GM13977 (cell line): ENCODE results near the gene GNAZ.

ENCODE experiments used
- DNase-seq: peaks from one replicate; pipeline ENCODE4 v3.0.0; 2012; ENCODE audit warnings: low spot score
- CTCF ChIP-seq: IDR thresholded peaks from 2 replicates; pipeline ENCODE4 v1.5.1; 2012; ENCODE audit warnings: mild to moderate bottlenecking, control low read depth; ENCODE audit not compliant: insufficient read depth; ENCODE audit errors: extremely low read depth, missing control alignments
- in situ Hi-C: fragments of 300-500 bp; cut with MboI; formaldehyde crosslinking; loops from one replicate; pipeline ENCODE4 v1.12.0; 2022; ENCODE audit warnings: low sequenced_read_pairs, low pct_unique_long_range_greater_than_20kb, mixed read lengths, inconsistent platforms; ENCODE audit not compliant: unreplicated experiment

Gene GNAZ

GRCh38 chr22:23149743-23150238 is 79.5 kb downstream of the GNAZ start:
- in situ Hi-C loops: loop anchor here (25.0 kb wide), 2 partner anchors 787 to 937 kb away; no protein-coding TSS in a partner anchor
- no peak for DNase-seq
- TF ChIP-seq CTCF: no peak

- no peak for TF ChIP-seq CTCF
- DNase-seq: no peak
- in situ Hi-C loops: no loop called here
These were observed 80.4 kb downstream of the GNAZ start for GRCh38 chr22:23150762-23151161.

- in situ Hi-C loops: no loop called here
- no peak for TF ChIP-seq CTCF
- DNase-seq: no peak
These were observed 81.5 kb downstream of the GNAZ start for GRCh38 chr22:23151827-23152226.

- in situ Hi-C loops: no loop called here
- no peak for TF ChIP-seq CTCF
- DNase-seq: no peak
These were observed 82.2 kb downstream of the GNAZ start for GRCh38 chr22:23152238-23153114.

- DNase-seq: no peak
- in situ Hi-C loops: no loop called here
- TF ChIP-seq CTCF: no peak
These were observed 83.7 kb downstream of the GNAZ start for GRCh38 chr22:23153994-23154393.

GRCh38 chr22:23154461-23154860 is 84.1 kb downstream of the GNAZ start:
- no peak for TF ChIP-seq CTCF
- in situ Hi-C loops: no loop called here
- DNase-seq: no peak
